OCI-LY7 (cell line): ENCODE measurements around the gene TANC1. TPM values are rescaled to one million over a fixed set of nuclear protein-coding genes. Genes with fewer than 3 reads are reported as not detected.

ENCODE experiments used
- BruUV-seq: library from RNA; stranded (reverse); fragments of 400-500 nt; replicated peaks from 2 replicates; lab custom pipeline; 2021; lab: Mats Ljungman, UMichigan
- CTCF ChIA-PET: fragments of 300-600 bp; sonication (Branson Sonifier 250); formaldehyde crosslinking; loops from one replicate; lab custom pipeline; 2022; ENCODE audit warnings: antibody characterized with exemption; ENCODE audit not compliant: unreplicated experiment; lab: Charles Lee
- POLR2A ChIA-PET: fragments of 300-600 bp; sonication (Branson Sonifier 250); formaldehyde crosslinking; loops from one replicate; lab custom pipeline; 2022; ENCODE audit warnings: antibody characterized with exemption; lab: Charles Lee
- DNase-seq: peaks from one replicate; pipeline ENCODE4 v3.0.0-alpha.2; 2015; ENCODE audit warnings: low spot score
- H2AFZ ChIP-seq: fragments of 200-600 bp; sonication (generic), shearing (Covaris generic); 2 replicates; pipeline ENCODE4 v1.6.1; 2014; ENCODE audit warnings: mild to moderate bottlenecking, antibody characterized with exemption, low read length, moderate library complexity
- H3K27ac ChIP-seq: fragments of 200-600 bp; sonication (generic); 2 replicates; pipeline ENCODE4 v1.5.1; 2014; ENCODE audit warnings: mixed run types, low read depth, mild to moderate bottlenecking, moderate library complexity, low read length, inconsistent platforms; ENCODE audit not compliant: poor library complexity, severe bottlenecking
- H3K36me3 ChIP-seq: fragments of 200-600 bp; sonication (generic); 2 replicates; pipeline ENCODE4 v1.6.1; 2014; ENCODE audit warnings: mild to moderate bottlenecking, antibody characterized with exemption, low read length, moderate library complexity, mixed read lengths; ENCODE audit not compliant: insufficient read depth
- H3K4me1 ChIP-seq: fragments of 200-600 bp; sonication (generic); 2 replicates; pipeline ENCODE4 v1.5.1; 2014; ENCODE audit warnings: mild to moderate bottlenecking, low read length; ENCODE audit not compliant: insufficient read depth, poor library complexity, severe bottlenecking
- H3K4me2 ChIP-seq: fragments of 200-600 bp; sonication (generic); 2 replicates; pipeline ENCODE4 v1.6.1; 2014; ENCODE audit warnings: mild to moderate bottlenecking, low read length
- H3K4me3 ChIP-seq: fragments of 200-600 bp; sonication (generic); 2 replicates; pipeline ENCODE4 v1.5.1; 2014; ENCODE audit warnings: mild to moderate bottlenecking, low read depth, low read length; ENCODE audit not compliant: poor library complexity, severe bottlenecking
- H3K79me2 ChIP-seq: fragments of 200-600 bp; sonication (generic); 2 replicates; pipeline ENCODE4 v1.6.1; 2016; ENCODE audit warnings: low read depth, mild to moderate bottlenecking, low read length, moderate library complexity, mixed read lengths; ENCODE audit not compliant: insufficient read depth
- H3K9me2 ChIP-seq: fragments of 200-600 bp; sonication (generic); 2 replicates; pipeline ENCODE4 v1.6.1; 2016; ENCODE audit warnings: mild to moderate bottlenecking, low read length, mixed read lengths; ENCODE audit not compliant: insufficient read depth
- H3K9me3 ChIP-seq: fragments of 200-600 bp; sonication (generic); 2 replicates; pipeline ENCODE4 v1.6.1; 2014; ENCODE audit warnings: mild to moderate bottlenecking, mixed run types, low read length, mixed read lengths
- H4K20me1 ChIP-seq: fragments of 200-600 bp; sonication (generic); 2 replicates; pipeline ENCODE4 v1.6.1; 2014; ENCODE audit warnings: mild to moderate bottlenecking, antibody characterized with exemption, low read length, moderate library complexity, mixed read lengths; ENCODE audit not compliant: insufficient read depth
- CTCF ChIP-seq: fragments of 200-600 bp; sonication (generic); conservative IDR thresholded peaks from 2 replicates; pipeline ENCODE4 v1.5.1; 2014; ENCODE audit warnings: mild to moderate bottlenecking, antibody characterized with exemption, low read length, moderate library complexity, mixed read lengths
- EZH2phosphoT487 ChIP-seq: fragments of 200-600 bp; sonication (generic); IDR thresholded peaks from 2 replicates; pipeline ENCODE4 v1.6.1; 2018; ENCODE audit warnings: low read depth, borderline replicate concordance, mild to moderate bottlenecking, mixed run types, antibody characterized with exemption, low read length, moderate library complexity, mixed read lengths
- intact Hi-C: fragments of 100-400 bp; cut with micrococcal nuclease; formaldehyde crosslinking; loops from one replicate; pipeline ENCODE4 v1.10.0; 2022; ENCODE audit not compliant: unreplicated experiment
- total RNA-seq, 2 experiments: library from RNA; depleted of rRNA in 1 of 2; stranded (reverse); fragments of >200 nt in 1 of 2; shearing (Covaris generic) in 1 of 2; gene quantifications; 2 replicates each; pipeline ENCODE4 v1.2.3, GENCODE V29; 2014 to 2022

TANC1 gene
- total RNA-seq, 2 experiments from 2014 or later, result 0.04 TPM; not detected in 1

GRCh38 chr2:159204381-159205144 lies 236.1 kb downstream of the TANC1 start:
- Histone ChIP-seq H3K27ac (no peak overlapping the region), H3K79me2 (no peaks in the 10 kb centered on the region), H4K20me1 (no peaks in the 10 kb centered on the region), H2AFZ (no peak overlapping the region), H3K4me1 (no peaks in the 10 kb centered on the region), H3K4me2 (no peak overlapping the region), H3K9me2 (no peaks in the 10 kb centered on the region), H3K36me3 (no peaks in the 10 kb centered on the region), H3K9me3 (no peaks in the 10 kb centered on the region), H3K4me3 (no peak overlapping the region)
- TF ChIP-seq CTCF (no peak), EZH2phosphoT487 (no peak)
- no peak for DNase-seq
- CTCF ChIA-PET, result no interaction called here
- intact Hi-C loops, result no loop called here
- BruUV-seq, result no TSS peak
- POLR2A ChIA-PET, result interaction anchor here (0.6 kb wide), 1 partner anchor 9 kb away, joined by 3 read pairs; no protein-coding TSS in a partner anchor

GRCh38 chr2:159206736-159207380 lies 238.4 kb downstream of the TANC1 start:
- Histone ChIP-seq H4K20me1 (no peaks in the 10 kb centered on the region), H3K4me1 (no peaks in the 10 kb centered on the region), H3K27ac (no peak overlapping the region), H3K4me2 (no peak overlapping the region), H3K4me3 (no peak overlapping the region), H3K9me3 (no peaks in the 10 kb centered on the region), H2AFZ (no peak overlapping the region), H3K36me3 (no peaks in the 10 kb centered on the region), H3K79me2 (no peaks in the 10 kb centered on the region), H3K9me2 (no peaks in the 10 kb centered on the region)
- intact Hi-C loops, result no loop called here
- CTCF ChIA-PET, result no interaction called here
- no peak for DNase-seq
- no TSS peak for BruUV-seq
- POLR2A ChIA-PET, result interaction anchor here (0.6 kb wide), 1 partner anchor 679 kb away, joined by 3 read pairs; no protein-coding TSS in a partner anchor
- TF ChIP-seq CTCF (no peak), EZH2phosphoT487 (no peak)

GRCh38 chr2:159208438-159208837 lies 240.0 kb downstream of the TANC1 start:
- no peaks in the 10 kb centered on the region for H3K36me3 ChIP-seq
- no peak overlapping the region for H3K4me3 ChIP-seq
- peak; percentile 30 for DNase-seq
- intact Hi-C loops, result no loop called here
- ChIA-PET CTCF (no interaction called here), POLR2A (no interaction called here)
- H3K9me2 ChIP-seq, result no peaks in the 10 kb centered on the region
- H2AFZ ChIP-seq, result no peak overlapping the region
- H4K20me1 ChIP-seq, result no peaks in the 10 kb centered on the region
- H3K9me3 ChIP-seq, result no peaks in the 10 kb centered on the region
- BruUV-seq, result no TSS peak
- no peak overlapping the region for H3K27ac ChIP-seq
- no peak for TF ChIP-seq EZH2phosphoT487
- peak; percentile 60 for TF ChIP-seq CTCF
- no peaks in the 10 kb centered on the region for H3K79me2 ChIP-seq
- H3K4me2 ChIP-seq, result no peak overlapping the region
- H3K4me1 ChIP-seq, result no peaks in the 10 kb centered on the region
